HL-60 (cell line): ENCODE results near the gene VTI1A.

Experiments used
- DNase-seq, 2 experiments: peaks; one replicate each; pipeline ENCODE4 v3.0.0-alpha.2; 2010 to 2020; ENCODE audit warnings: low read depth in 1 of 2, low spot score in 1 of 2
- H3K27ac ChIP-seq: fragments of 250-450 bp; sonication (Bioruptor Pico); replicated peaks from 2 replicates; pipeline ENCODE4 v1.5.1; 2020; ENCODE audit warnings: mild to moderate bottlenecking, moderate library complexity
- H3K27me3 ChIP-seq: fragments of 250-450 bp; sonication (Bioruptor Pico); 2 replicates; pipeline ENCODE4 v1.5.1; 2021; ENCODE audit warnings: mild to moderate bottlenecking, moderate library complexity; ENCODE audit not compliant: insufficient read depth, poor library complexity, severe bottlenecking
- H3K4me3 ChIP-seq: replicated peaks from 2 replicates; pipeline ENCODE4 v1.5.1; 2011; ENCODE audit warnings: mild to moderate bottlenecking, control low read depth, low read length; ENCODE audit not compliant: insufficient read depth
- CTCF ChIP-seq: IDR thresholded peaks from one replicate; pipeline ENCODE4 v1.5.1; 2011; ENCODE audit warnings: low read length, control low read depth, inconsistent platforms; ENCODE audit not compliant: insufficient read depth
- GABPA ChIP-seq: IDR thresholded peaks from 2 replicates; pipeline ENCODE4 v1.6.1; 2012; ENCODE audit warnings: low read depth
- POLR2AphosphoS5 ChIP-seq: IDR thresholded peaks from 2 replicates; pipeline ENCODE4 v1.6.1; 2012; ENCODE audit warnings: low read depth
- REST ChIP-seq: IDR thresholded peaks from 2 replicates; pipeline ENCODE4 v1.6.1; 2012; ENCODE audit warnings: low read depth; ENCODE audit not compliant: insufficient replicate concordance
- SPI1 ChIP-seq: IDR thresholded peaks from 2 replicates; pipeline ENCODE4 v1.6.1; 2012; ENCODE audit warnings: low read depth, mild to moderate bottlenecking, borderline replicate concordance

The VTI1A gene

GRCh38 chr10:112698133-112698817 is 251.3 kb downstream of the VTI1A start:
- no peaks in the 10 kb centered on the region for H3K27me3 ChIP-seq
- no peak for TF ChIP-seq SPI1
- TF ChIP-seq CTCF, result no peak
- TF ChIP-seq POLR2AphosphoS5, result no peak
- no peak for TF ChIP-seq REST
- no peak for TF ChIP-seq GABPA
- no peak for DNase-seq
- H3K4me3 ChIP-seq, result no peak overlapping the region
- H3K27ac ChIP-seq, result no peak overlapping the region

- Histone ChIP-seq H3K27ac (no peak overlapping the region), H3K27me3 (no peaks in the 10 kb centered on the region), H3K4me3 (no peak overlapping the region)
- TF ChIP-seq CTCF, result no peak
- no peak for TF ChIP-seq POLR2AphosphoS5
- no peak for TF ChIP-seq SPI1
- TF ChIP-seq REST, result no peak
- no peak for TF ChIP-seq GABPA
- no peak for DNase-seq
Observed at GRCh38 chr10:112698818-112699164, 251.8 kb downstream of the VTI1A start.

- no peak overlapping the region for H3K4me3 ChIP-seq
- DNase-seq, result no peak
- H3K27ac ChIP-seq, result no peak overlapping the region
- TF ChIP-seq CTCF (no peak), SPI1 (no peak), POLR2AphosphoS5 (no peak), REST (no peak), GABPA (no peak)
- no peaks in the 10 kb centered on the region for H3K27me3 ChIP-seq
Observed at GRCh38 chr10:112700215-112700671, 253.2 kb downstream of the VTI1A start.
